ENCODE measurements around the gene ADAR.

Gene ADAR

GRCh38 chr1:154591206-154591605 is 16.8 kb downstream of the ADAR start:
- H3K27me3 ChIP-seq (ENCODE audit: control insufficient read depth, insufficient read depth, low read length) = no peaks in the 10 kb centered on the region
- H3K9ac ChIP-seq (ENCODE audit: low read length) = no peak overlapping the region
- H3K27ac ChIP-seq (ENCODE audit: low read depth, low read length) = no peak overlapping the region
- no peaks in the 10 kb centered on the region for H3K4me1 ChIP-seq (ENCODE audit: control insufficient read depth, insufficient read depth, low read length)
- peaks cover 70% of the 10 kb centered on the region for H3K36me3 ChIP-seq (ENCODE audit: control insufficient read depth, insufficient read depth, low read length)
- H3K4me3 ChIP-seq (ENCODE audit: low read length) = no peak overlapping the region

DNA sequence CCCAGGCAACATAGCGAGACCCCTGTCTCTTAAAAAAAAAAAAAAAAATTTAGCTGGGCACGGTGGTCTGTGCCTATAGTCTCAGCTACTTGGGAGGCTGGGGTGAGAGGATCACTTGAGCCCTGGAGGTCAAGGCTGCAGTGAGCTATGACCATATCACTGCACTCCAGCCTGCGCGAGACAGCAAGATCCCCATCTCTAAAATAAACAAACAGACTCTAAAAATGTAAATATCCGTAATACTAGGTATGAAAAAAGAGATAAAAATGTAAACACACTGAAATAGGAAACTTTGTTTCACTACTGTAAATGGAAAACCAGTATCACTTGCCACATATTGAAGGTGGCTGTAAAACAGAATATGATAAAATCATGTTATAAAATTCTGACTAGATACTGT is 17.2 kb downstream of the ADAR start:
- Histone ChIP-seq H3K9ac (ENCODE audit: low read length) (no peak overlapping the region), H3K27me3 (ENCODE audit: control insufficient read depth, insufficient read depth, low read length) (no peaks in the 10 kb centered on the region), H3K36me3 (ENCODE audit: control insufficient read depth, insufficient read depth, low read length) (peaks cover 70% of the 10 kb centered on the region), H3K4me1 (ENCODE audit: control insufficient read depth, insufficient read depth, low read length) (no peaks in the 10 kb centered on the region), H3K27ac (ENCODE audit: low read depth, low read length) (no peak overlapping the region), H3K4me3 (ENCODE audit: low read length) (no peak overlapping the region)

- Histone ChIP-seq H3K4me1 (ENCODE audit: control insufficient read depth, insufficient read depth, low read length) (no peaks in the 10 kb centered on the region), H3K4me3 (ENCODE audit: low read length) (no peak overlapping the region), H3K27ac (ENCODE audit: low read depth, low read length) (no peak overlapping the region), H3K9ac (ENCODE audit: low read length) (no peak overlapping the region), H3K27me3 (ENCODE audit: control insufficient read depth, insufficient read depth, low read length) (no peaks in the 10 kb centered on the region), H3K36me3 (ENCODE audit: control insufficient read depth, insufficient read depth, low read length) (peaks cover 73% of the 10 kb centered on the region)
These were observed 18.2 kb downstream of the ADAR start for GRCh38 chr1:154589780-154590179.

DNA sequence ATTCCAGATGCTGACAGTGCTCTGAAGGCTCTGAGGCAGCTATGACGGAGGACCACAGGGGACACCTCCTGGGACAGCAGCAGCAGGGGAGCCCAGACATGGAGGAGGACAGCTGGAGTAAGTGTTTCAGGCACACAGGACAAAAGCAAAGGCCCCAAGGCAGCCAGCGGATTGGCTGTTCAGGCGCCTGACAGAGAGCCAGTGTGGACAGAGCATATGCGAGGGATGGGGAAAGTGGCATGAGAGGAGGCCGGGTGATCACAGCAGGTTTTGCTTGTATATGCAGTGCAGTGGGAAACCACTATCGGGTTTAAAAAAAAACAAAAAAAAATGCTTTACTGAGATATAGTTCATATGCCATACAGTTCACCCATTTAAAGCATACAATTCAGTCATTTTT is 21.3 kb downstream of the ADAR start:
- Histone ChIP-seq H3K27me3 (ENCODE audit: control insufficient read depth, insufficient read depth, low read length) (no peaks in the 10 kb centered on the region), H3K36me3 (ENCODE audit: control insufficient read depth, insufficient read depth, low read length) (peaks cover 87% of the 10 kb centered on the region), H3K4me1 (ENCODE audit: control insufficient read depth, insufficient read depth, low read length) (peaks cover 10% of the 10 kb centered on the region), H3K4me3 (ENCODE audit: low read length) (no peak overlapping the region), H3K9ac (ENCODE audit: low read length) (no peak overlapping the region), H3K27ac (ENCODE audit: low read depth, low read length) (no peak overlapping the region)

- Histone ChIP-seq H3K27ac (ENCODE audit: low read depth, low read length) (no peak overlapping the region), H3K9ac (ENCODE audit: low read length) (no peak overlapping the region), H3K36me3 (ENCODE audit: control insufficient read depth, insufficient read depth, low read length) (peaks cover 86% of the 10 kb centered on the region), H3K27me3 (ENCODE audit: control insufficient read depth, insufficient read depth, low read length) (no peaks in the 10 kb centered on the region), H3K4me1 (ENCODE audit: control insufficient read depth, insufficient read depth, low read length) (peaks cover 10% of the 10 kb centered on the region), H3K4me3 (ENCODE audit: low read length) (no peak overlapping the region)
These were observed 21.8 kb downstream of the ADAR start for GRCh38 chr1:154586231-154586630.

DNA sequence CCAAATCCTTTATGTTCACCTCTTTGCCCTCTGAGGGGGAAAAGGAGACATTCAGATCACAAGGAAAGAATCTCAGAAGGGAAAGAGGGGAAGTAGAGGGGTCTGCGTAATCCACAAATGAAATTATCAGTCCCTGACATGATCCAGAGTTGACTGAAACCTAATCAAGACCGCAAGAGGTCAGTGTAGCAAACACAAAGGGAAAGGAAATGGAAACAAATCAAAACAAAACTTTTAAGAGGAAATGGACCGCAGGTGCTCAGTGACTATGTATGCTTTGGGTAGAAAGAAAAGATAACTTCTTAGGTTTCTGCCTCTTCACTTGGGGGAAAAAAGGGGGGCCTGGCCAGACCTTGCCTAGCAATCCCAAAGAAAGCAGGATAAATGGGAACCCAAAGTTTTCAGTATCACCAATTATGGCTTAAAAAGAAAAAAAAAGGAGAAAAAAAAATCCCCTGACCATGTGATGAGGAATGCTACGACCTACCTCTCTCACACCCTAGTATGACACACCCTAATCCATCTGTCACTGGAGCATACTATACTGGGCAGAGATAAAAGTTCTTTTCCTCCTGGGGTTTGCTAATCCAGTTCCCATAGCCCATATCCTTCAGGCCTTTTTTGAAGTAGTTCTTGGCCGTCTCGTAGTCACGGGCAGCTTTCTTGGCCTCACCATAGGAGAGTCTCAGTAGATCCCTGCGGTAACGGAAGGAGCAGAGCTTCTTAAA is 23.6 kb downstream of the ADAR start:
- Histone ChIP-seq H3K4me3 (ENCODE audit: low read length) (no peak overlapping the region), H3K27me3 (ENCODE audit: control insufficient read depth, insufficient read depth, low read length) (no peaks in the 10 kb centered on the region), H3K36me3 (ENCODE audit: control insufficient read depth, insufficient read depth, low read length) (peaks cover 78% of the 10 kb centered on the region), H3K9ac (ENCODE audit: low read length) (no peak overlapping the region), H3K27ac (ENCODE audit: low read depth, low read length) (no peak overlapping the region), H3K4me1 (ENCODE audit: control insufficient read depth, insufficient read depth, low read length) (peaks cover 10% of the 10 kb centered on the region)

DNA sequence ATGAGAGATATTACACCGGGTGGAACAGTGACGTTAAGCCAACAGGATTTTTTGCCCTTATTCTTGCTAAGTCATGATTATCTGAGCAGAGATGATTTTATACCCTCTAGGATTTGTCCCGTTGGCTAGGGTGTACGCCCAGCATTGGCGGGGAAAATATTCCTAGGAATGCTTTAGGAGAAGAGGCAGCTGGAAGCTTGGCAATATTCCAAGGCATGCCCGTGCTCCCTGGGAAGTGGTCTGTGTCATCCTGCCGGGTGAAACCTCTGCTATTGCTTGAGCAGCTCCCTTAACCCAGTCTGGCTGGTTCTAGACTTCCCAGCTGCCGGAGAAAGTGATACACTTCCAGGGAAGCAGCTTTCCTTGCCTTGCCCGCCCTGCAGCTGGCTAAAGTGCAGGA is 24.2 kb downstream of the ADAR start:
- no peak overlapping the region for H3K9ac ChIP-seq (ENCODE audit: low read length)
- H3K36me3 ChIP-seq (ENCODE audit: control insufficient read depth, insufficient read depth, low read length) = peaks cover 74% of the 10 kb centered on the region
- H3K4me3 ChIP-seq (ENCODE audit: low read length) = no peak overlapping the region
- H3K27me3 ChIP-seq (ENCODE audit: control insufficient read depth, insufficient read depth, low read length) = no peaks in the 10 kb centered on the region
- H3K27ac ChIP-seq (ENCODE audit: low read depth, low read length) = no peak overlapping the region
- peaks cover 10% of the 10 kb centered on the region for H3K4me1 ChIP-seq (ENCODE audit: control insufficient read depth, insufficient read depth, low read length)

DNA sequence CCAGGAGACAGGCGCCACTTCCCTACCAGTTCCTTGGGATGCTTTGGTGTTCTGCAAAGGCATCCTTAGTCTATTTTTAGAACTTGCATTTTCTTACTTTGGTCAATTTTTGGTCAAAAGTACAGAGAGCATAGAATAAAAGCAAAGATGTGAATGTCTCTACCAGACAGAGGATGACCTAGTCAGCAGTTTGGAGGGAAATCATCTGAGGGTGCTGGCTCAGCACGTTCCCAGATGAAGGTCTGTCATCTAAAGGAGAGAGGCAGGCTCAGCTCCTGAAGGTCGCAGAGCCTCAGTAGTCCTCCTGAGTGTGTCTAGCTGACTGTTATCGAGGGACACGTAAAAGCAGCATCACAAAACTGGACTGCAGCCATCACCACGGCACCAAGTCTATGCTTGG is 25.1 kb downstream of the ADAR start:
- Histone ChIP-seq H3K4me1 (ENCODE audit: control insufficient read depth, insufficient read depth, low read length) (peaks cover 10% of the 10 kb centered on the region), H3K36me3 (ENCODE audit: control insufficient read depth, insufficient read depth, low read length) (peaks cover 69% of the 10 kb centered on the region), H3K27ac (ENCODE audit: low read depth, low read length) (peak overlapping the region; percentile 34)

GRCh38 chr1:154581766-154582165 is 26.2 kb downstream of the ADAR start:
- H3K4me1 ChIP-seq (ENCODE audit: control insufficient read depth, insufficient read depth, low read length) = peaks cover 10% of the 10 kb centered on the region
- no peak overlapping the region for H3K4me3 ChIP-seq (ENCODE audit: low read length)
- H3K9ac ChIP-seq (ENCODE audit: low read length) = no peak overlapping the region
- H3K27me3 ChIP-seq (ENCODE audit: control insufficient read depth, insufficient read depth, low read length) = no peaks in the 10 kb centered on the region
- H3K27ac ChIP-seq (ENCODE audit: low read depth, low read length) = no peak overlapping the region
- H3K36me3 ChIP-seq (ENCODE audit: control insufficient read depth, insufficient read depth, low read length) = peaks cover 59% of the 10 kb centered on the region

More for the DNA sequence above, 25.1 kb downstream of the ADAR start:
- no peak overlapping the region for H3K4me3 ChIP-seq (ENCODE audit: low read length)
- H3K27me3 ChIP-seq (ENCODE audit: control insufficient read depth, insufficient read depth, low read length) = no peaks in the 10 kb centered on the region
- H3K9ac ChIP-seq (ENCODE audit: low read length) = no peak overlapping the region

DNA sequence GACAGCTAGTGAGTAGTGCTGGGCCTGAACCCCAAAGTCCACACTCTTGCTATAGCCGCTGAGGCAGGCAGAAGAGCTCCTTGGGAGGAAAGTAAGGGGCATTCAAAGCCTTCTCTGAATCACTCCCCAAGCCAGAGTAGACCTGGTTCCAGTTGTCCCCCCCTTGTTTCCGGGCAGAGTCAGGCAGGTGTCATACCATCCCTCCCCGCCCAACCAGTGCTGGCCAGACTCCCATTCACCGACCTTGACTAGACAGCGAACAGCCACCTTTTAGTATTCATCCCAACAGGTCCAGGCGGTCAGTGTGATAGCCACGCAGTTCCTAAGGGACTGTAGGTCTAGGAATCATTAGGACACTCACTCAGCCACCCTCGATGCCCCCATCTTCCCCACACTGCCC is 28.6 kb downstream of the ADAR start:
- no peaks in the 10 kb centered on the region for H3K27me3 ChIP-seq (ENCODE audit: control insufficient read depth, insufficient read depth, low read length)
- H3K4me3 ChIP-seq (ENCODE audit: low read length) = no peak overlapping the region
- H3K4me1 ChIP-seq (ENCODE audit: control insufficient read depth, insufficient read depth, low read length) = peaks cover 10% of the 10 kb centered on the region
- no peak overlapping the region for H3K9ac ChIP-seq (ENCODE audit: low read length)
- H3K36me3 ChIP-seq (ENCODE audit: control insufficient read depth, insufficient read depth, low read length) = peaks cover 35% of the 10 kb centered on the region
- no peak overlapping the region for H3K27ac ChIP-seq (ENCODE audit: low read depth, low read length)

DNA sequence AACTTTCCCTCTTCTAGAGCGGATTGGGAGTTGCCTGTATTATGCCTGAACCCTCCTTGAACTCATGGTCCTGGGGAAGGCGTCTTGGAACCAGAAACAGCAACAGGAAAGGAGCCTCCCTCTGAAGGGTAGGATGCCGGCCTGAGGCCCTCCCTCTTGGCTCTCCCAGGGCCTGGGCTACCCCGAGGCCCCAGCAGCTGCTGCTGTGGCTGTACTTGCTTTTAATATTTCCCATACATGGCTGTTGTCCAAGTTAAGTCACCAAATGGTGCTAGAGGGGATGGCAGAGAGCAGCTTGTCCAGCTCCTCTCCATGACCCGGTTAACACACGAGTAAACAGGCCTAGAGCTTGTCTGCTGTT is 29.9 kb downstream of the ADAR start:
- Histone ChIP-seq H3K9ac (ENCODE audit: low read length) (no peak overlapping the region), H3K4me1 (ENCODE audit: control insufficient read depth, insufficient read depth, low read length) (peaks cover under 1% of the 10 kb centered on the region), H3K27ac (ENCODE audit: low read depth, low read length) (no peak overlapping the region), H3K36me3 (ENCODE audit: control insufficient read depth, insufficient read depth, low read length) (peaks cover 22% of the 10 kb centered on the region), H3K4me3 (ENCODE audit: low read length) (no peak overlapping the region), H3K27me3 (ENCODE audit: control insufficient read depth, insufficient read depth, low read length) (no peaks in the 10 kb centered on the region)

GRCh38 chr1:154577346-154578057 is 30.5 kb downstream of the ADAR start:
- no peaks in the 10 kb centered on the region for H3K27me3 ChIP-seq (ENCODE audit: control insufficient read depth, insufficient read depth, low read length)
- H3K4me1 ChIP-seq (ENCODE audit: control insufficient read depth, insufficient read depth, low read length) = no peaks in the 10 kb centered on the region
- peaks cover 20% of the 10 kb centered on the region for H3K36me3 ChIP-seq (ENCODE audit: control insufficient read depth, insufficient read depth, low read length)
- H3K27ac ChIP-seq (ENCODE audit: low read depth, low read length) = no peak overlapping the region
- no peak overlapping the region for H3K9ac ChIP-seq (ENCODE audit: low read length)
- no peak overlapping the region for H3K4me3 ChIP-seq (ENCODE audit: low read length)
